NCI-H1436 treated with DMSO at 0.1 percent for 48 hours (cell line): Measurements from ENCODE around the gene CABLES2.
A peak's percentile ranks its signal among the peaks of the same experiment; 100 is the strongest.

ENCODE experiments used
- DNase-seq: peaks from one replicate; lab custom pipeline; 2025; lab: John Stamatoyannopoulos, UW

The CABLES2 gene

DNA sequence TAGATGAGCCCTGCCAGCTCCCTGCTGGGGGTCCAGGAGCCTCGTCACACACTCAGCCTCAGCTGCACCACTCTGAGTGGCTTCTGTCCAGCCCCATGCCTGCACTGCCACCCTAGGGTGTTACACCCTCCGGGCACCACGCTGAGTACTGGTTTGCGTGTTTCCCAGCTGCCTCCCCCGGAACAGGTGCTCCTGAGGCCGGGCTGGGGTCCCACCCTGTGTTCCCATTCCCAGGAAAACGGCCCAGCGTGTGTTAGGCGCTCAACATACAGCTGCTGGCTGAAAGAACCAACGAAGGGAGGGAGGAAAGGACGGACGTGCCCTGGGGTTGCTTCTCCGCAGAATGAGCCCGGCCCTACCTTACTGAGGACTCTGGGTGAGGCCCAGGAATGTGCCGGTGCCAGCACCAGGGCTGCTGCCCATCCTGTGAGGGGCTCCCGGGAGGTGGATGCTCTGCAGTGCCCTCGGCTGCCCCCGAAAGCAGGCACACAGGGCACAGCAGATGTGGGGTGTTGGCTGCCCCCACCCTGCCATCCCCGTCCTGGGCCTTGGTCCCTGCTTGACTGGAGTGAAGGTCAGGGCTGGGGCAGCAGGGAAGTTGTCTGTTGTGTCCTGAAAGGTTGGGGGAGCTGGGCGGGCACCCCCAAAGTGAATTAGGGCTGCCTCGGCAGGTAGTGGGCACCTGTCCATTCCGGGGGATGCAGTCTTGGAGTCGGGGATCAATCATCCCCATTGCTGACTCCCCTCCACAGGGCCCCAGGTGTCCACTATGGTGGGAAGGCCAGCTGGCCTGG is 56.3 kb downstream of the CABLES2 start:
- DNase-seq: no peak

DNA sequence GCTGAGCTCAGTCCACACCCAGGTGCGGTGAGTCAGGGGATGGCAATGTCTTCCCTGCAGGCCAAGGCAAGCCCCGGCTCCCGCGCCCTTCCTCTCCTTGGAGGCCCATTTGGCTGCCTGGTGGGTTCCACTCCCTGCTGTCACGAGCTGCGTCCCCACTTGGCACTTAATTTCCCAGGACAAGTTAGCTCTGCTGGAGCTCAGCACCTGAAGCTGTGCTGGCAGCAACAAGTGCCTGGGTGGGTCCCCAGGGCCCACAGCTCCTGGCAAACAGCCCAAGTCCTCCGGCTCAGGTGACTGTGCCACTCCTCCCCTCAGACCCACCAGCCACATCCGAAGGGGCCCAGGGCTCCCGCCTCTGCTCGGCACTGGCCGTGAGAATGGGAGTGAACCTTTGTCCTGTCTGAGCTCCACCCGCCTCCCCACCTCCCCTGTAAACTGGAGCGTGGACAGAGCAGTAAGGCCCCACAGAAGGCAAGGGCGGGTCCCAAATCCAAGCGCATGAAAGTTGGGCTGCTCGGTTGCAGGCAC is 56.9 kb downstream of the CABLES2 start:
- DNase-seq: peak; percentile 19

DNA sequence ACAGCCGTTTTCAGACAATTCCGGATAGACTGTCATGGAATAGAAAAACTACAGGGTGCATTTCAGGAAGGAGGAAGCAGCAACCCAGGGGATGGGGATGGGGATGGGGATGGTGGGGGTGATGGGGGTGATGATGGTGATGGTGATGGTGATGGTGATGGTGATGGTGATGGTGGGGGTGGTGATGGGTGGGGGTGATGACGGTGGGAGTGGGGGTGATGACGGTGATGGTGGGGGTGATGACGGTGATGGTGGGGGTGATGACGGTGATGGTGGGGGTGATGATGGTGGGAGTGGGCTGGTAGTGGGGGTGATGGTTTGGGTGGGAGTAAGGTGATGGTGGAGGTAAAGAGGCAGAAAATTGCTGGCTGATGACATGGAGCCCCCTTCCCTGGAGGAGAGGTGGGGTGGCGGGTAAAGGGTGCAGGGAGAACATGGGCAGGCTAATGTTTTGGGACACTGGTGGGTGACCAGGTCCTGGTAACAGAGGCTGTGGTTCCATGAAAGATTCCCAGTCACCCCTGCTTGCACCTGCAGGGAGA is 57.5 kb downstream of the CABLES2 start:
- DNase-seq: no peak

- DNase-seq: no peak
Measured at GRCh38 chr20:62348604-62349003, 58.5 kb downstream of the CABLES2 start.

DNA sequence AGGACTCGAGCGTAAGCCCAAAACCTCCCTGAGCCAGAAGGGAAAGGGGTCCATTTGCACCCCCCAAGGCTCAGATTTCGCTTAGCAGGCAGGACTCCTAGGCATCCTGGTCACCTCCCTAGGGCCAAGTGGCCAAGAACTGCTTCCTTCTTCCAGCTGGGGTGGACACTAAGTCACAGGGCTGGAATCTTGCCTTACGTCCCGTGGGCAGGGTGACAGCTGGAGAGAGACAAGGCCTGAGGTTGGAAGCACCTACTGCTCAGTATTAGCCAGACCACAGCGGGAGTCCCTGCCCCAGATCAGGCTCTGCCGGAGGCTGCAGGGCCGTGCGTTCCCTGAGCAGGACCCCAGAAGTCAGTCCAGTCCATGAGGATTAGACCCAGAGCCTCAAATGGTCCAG is 59.6 kb downstream of the CABLES2 start:
- DNase-seq: no peak

- no peak for DNase-seq
Measured at GRCh38 chr20:62347151-62347404, 60.0 kb downstream of the CABLES2 start.

DNA sequence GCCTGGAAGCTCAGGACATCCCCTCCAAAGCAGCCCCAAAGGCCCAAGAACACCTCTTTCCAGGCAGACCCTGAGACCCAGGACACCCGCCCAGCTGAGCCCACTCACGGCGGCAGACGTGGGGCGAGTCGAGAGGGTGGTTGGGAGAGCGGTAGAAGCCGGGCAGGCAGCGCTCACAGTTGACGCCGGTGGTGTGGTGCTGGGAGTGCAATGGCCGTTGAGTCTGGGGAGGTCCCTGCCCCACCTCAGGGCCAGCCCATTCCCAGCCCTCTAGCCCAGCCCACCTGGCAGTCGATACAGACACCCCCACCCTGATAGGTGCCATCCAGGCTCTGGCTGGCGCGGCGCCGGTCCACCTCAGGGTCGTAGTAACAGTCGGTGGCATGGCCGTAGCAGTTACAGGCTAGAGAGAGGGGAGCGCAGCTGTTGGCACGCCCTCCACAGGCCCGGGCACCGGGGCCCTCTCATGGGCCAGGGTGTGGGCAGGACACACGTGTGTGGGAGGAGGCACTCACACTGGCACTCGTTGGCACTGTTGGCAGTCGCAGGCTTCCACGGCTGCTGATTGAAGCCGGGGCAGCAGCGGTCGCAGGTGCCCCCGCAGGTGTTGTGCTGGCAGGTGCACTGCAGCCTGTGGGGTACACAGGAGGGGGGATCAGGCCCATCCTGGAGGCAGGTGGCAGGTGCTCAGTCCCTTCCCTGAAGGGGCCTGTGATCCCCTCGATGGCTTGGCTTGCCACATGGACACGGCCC is 60.5 kb downstream of the CABLES2 start:
- no peak for DNase-seq

DNA sequence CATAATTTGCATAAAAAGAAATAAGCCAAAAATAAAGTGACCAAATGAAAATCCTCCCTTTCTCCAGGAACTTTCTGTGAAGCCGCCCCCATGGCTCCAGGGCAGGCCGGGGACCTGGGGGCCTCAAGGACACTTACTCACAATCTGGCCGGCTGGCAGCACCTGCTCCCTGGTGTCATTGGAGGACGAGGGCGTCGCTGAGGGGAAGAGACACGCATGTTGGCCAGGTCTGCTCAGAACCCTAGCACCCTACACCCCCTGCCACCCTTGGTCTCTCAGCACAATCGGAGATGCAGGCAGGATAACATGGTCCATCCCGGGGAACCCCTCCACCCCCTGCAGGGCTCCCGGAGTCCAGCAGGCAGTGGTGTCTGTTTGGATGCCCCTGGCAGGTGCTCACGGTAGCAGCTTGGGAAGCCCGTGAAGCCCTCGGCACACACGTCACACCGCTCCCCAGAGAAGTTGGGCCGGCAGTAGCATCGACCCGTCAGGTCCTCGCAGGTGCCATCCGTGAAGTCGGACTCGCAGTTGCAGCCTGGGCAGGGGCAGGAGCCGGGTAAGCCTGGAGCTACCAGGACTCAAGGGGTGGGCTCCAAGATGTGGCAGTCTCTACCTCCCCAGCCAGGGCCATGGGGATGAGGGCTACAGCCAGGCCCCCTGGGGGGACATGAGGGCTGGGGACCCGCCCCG is 61.3 kb downstream of the CABLES2 start:
- DNase-seq: no peak

- DNase-seq: no peak
Measured at GRCh38 chr20:62344782-62345181, 62.3 kb downstream of the CABLES2 start.

DNA sequence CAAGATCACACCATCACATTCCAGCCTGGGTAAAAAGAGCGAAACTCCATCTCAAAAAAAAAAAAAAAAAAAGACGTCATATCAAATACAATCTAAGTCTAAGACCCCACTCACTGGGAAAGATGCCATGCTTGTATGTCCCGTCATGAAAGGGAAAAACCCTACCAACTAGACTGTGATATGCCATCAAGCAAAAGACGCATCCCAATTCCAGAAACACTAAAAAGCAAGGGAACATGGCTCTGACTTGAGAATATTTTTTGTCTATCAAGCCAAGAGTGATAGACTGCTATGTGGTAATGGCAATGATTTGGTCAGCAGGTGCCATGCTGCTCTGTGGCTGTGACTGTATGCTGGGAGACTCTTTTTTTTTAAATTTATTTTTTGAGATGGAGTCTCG is 63.0 kb downstream of the CABLES2 start:
- no peak for DNase-seq

DNA sequence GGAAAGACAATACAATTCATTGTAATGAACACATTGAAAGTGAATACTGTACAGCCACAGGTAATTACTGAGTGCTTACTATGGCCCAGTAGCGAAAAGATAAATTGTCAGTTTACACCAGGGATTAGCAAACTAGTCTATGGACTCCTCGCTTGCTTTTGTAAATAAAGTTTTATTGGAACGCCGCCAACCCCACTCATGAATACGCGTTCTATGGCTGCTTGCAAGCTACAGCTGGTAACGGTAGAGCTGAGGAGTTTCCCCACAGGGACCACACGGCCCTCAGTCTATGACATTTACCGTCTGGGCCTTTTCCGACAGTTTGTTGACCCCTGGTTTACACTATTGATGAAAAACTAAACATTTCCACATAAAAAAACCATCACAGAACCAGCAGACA is 64.2 kb downstream of the CABLES2 start:
- DNase-seq: peak; percentile 66

DNA sequence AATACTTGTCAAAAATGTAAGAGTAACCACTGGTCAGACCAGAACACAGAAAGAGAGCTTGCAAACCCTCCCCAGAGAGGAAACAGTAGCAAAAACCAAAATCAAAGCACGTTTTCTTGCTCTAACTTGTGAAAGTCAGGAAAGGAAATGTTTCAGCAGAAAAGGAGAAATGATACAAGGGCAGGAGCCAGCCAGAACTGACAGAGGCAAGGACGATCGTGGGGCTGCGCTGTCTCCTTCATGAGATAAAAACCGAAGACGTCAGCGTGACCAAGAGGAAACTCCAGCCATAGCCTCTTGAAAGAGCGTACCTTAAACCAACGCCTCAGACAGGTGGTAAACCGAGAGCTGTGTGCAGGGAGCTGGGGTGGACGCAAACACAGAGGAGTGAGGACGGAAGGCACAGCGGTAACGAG is 67.4 kb downstream of the CABLES2 start:
- DNase-seq: no peak
